T-helper 17 cell (primary cell): ENCODE results near the gene PDE6D. TPM values are rescaled to one million over a fixed set of nuclear protein-coding genes. Genes with fewer than 3 reads are reported as not detected.

Experiments used
- ATAC-seq: fragments of 150-1000 bp; cut with Tn5 transposase; 2 replicates; pipeline ENCODE4 v1.10.0; 2021; ENCODE audit warnings: mild to moderate bottlenecking, moderate library complexity
- DNase-seq, 3 donors: peaks; one replicate each; pipeline versions ENCODE4 v3.0.0 to v3.0.0-alpha.2; 2020 to 2021
- H3K9me3 ChIP-seq: one replicate; pipeline ENCODE4 v1.7.0; 2013; ENCODE audit warnings: low read length, mild to moderate bottlenecking; ENCODE audit not compliant: control insufficient read depth, poor library complexity, severe bottlenecking
- H3K27ac Mint-ChIP-seq: one replicate; pipeline ENCODE4 v1.8.0; 2022; ENCODE audit warnings: mild to moderate bottlenecking, moderate library complexity, mixed read lengths
- H3K27me3 Mint-ChIP-seq: one replicate; pipeline ENCODE4 v1.8.0; 2022; ENCODE audit warnings: mixed read lengths
- H3K36me3 Mint-ChIP-seq: one replicate; pipeline ENCODE4 v1.8.0; 2022; ENCODE audit warnings: low read depth, mixed read lengths
- H3K4me1 Mint-ChIP-seq: one replicate; pipeline ENCODE4 v1.8.0; 2022; ENCODE audit warnings: mild to moderate bottlenecking, mixed read lengths
- H3K4me3 Mint-ChIP-seq: one replicate; pipeline ENCODE4 v1.8.0; 2022; ENCODE audit warnings: mild to moderate bottlenecking, moderate library complexity, mixed read lengths
- total RNA-seq, 4 donors: library from RNA in 2 of 4; stranded (reverse) in 2 of 4; gene quantifications; one replicate each; pipeline ENCODE4 v1.2.3 and lab custom pipeline; 2022 to 2026

PDE6D gene
- total RNA-seq (10 to 100 TPM; 19.3 to 21.6 TPM), total RNA-seq (lab: John Stamatoyannopoulos, UW) (17.7 to 24.8 reads per million in 2 donors)

GRCh38 chr2:231780909-231781797, at the start of gene PDE6D:
TSS of gene PDE6D (minus strand) at chr2:231781282. CDS start at chr2:231781114, 168 bp downstream.
- peaks cover 3% of the 10 kb centered on the region for H3K36me3 Mint-ChIP-seq
- peak within 1 kb of the TSS; percentile 97 for H3K27ac Mint-ChIP-seq
- H3K4me1 Mint-ChIP-seq: peaks cover 51% of the 10 kb centered on the region
- H3K27me3 Mint-ChIP-seq: no peaks in the 10 kb centered on the region
- H3K4me3 Mint-ChIP-seq: peak within 1 kb of the TSS; percentile 99
- no peaks in the 10 kb centered on the region for H3K9me3 ChIP-seq
- ATAC-seq (peak; percentile 92), DNase-seq (peak; percentile 88 to 95 (median 92))

DNA sequence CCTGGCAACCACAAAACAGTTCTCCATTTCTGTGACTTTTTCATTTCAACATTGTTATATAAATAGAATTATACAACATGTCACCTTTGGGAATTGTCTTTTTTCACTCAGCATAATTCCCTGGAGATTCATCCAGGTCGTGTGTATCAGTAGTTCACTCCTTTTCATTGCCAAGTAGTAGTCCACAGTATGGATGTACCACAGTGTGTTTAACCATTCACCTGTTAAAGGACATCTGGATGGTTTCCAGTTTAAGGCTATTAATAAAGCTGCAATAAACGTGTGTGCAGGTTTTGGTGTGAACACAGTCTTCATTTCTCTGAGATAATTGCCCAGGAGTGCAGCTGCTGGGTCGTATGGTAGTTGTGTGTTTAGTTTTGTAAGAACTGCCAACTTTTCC, 40.8 kb upstream of the PDE6D start:
- no peaks in the 10 kb centered on the region for H3K9me3 ChIP-seq
- ATAC-seq: no peak
- no peak overlapping the region for H3K4me3 Mint-ChIP-seq
- no peaks in the 10 kb centered on the region for H3K4me1 Mint-ChIP-seq
- H3K27ac Mint-ChIP-seq: no peak overlapping the region
- H3K36me3 Mint-ChIP-seq: no peaks in the 10 kb centered on the region
- no peak for DNase-seq
- H3K27me3 Mint-ChIP-seq: peaks cover 18% of the 10 kb centered on the region

GRCh38 chr2:231820786-231821303, 39.8 kb upstream of the PDE6D start:
- no peaks in the 10 kb centered on the region for H3K9me3 ChIP-seq
- H3K4me3 Mint-ChIP-seq: no peak overlapping the region
- peaks cover 18% of the 10 kb centered on the region for H3K27me3 Mint-ChIP-seq
- H3K27ac Mint-ChIP-seq: no peak overlapping the region
- DNase-seq (no peak), ATAC-seq (no peak)
- H3K4me1 Mint-ChIP-seq: no peaks in the 10 kb centered on the region
- H3K36me3 Mint-ChIP-seq: no peaks in the 10 kb centered on the region

DNA sequence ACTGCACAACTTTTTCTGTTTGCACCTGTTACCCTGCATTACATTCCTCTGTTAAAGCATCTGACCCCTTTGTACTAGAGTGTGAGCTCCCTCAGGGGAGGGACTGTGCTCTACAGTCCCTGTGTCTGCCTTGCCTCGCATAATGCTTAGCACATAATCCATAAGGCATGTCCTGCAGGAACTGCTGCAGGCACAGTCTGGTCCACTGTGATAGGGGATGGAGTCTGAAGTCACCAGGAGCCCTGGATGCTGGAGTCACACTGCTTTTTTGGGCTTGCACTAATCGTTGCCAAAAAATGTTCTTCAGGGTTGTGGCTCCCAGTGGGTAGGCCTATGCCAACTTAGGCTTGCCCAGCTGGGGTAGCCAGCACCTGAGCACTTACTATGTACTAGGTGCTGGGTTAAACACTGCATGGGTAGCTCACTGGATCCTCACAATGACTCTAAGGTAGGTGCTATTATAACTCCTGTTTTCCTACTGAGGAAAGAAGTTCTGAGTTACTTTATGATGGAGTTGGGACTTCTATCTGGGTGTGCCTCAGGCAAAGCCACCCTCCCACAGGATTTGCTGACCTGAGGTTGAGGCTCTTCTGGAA, 38.5 kb upstream of the PDE6D start:
- no peak for ATAC-seq
- Mint-ChIP-seq H3K27ac (no peak overlapping the region), H3K27me3 (peaks cover 12% of the 10 kb centered on the region), H3K4me3 (no peak overlapping the region), H3K36me3 (peaks cover 3% of the 10 kb centered on the region), H3K4me1 (no peaks in the 10 kb centered on the region)
- no peaks in the 10 kb centered on the region for H3K9me3 ChIP-seq
- DNase-seq: no peak

DNA sequence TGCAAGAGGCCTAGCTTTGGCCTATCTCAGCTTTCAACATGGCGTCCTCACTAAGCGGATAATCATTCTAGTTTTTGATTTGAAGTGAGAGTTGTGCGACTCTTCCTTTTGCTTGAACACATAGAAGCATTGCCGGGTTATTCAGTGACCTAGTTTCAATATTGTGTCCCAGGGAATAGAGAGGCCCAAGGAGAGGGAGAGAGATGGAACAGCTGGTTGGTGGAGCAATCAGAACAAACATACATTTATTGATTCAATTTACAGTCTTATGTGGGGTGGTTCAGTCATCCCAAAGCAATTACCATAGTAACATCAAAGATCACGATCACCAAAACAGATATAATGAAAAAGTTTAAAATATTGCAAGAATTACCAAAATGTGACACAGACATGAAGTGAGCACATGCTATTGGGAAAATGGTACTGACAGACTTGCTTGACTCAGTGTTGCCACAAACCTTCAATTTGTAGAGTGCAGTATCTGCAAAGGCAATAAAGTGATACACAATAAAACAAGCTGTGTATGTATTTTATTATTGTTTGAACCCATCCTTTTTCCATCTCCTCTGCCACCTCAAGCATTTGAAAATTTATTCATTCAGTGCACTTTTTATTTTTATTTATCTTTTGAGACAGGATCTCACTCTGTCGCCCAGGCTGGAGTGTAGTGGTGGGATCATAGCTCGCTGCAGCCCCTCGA, 35.4 kb upstream of the PDE6D start:
- peaks cover 10% of the 10 kb centered on the region for H3K36me3 Mint-ChIP-seq
- ATAC-seq: no peak
- H3K9me3 ChIP-seq: no peaks in the 10 kb centered on the region
- H3K4me1 Mint-ChIP-seq: peaks cover 2% of the 10 kb centered on the region
- no peak overlapping the region for H3K27ac Mint-ChIP-seq
- DNase-seq: no peak
- H3K4me3 Mint-ChIP-seq: no peak overlapping the region
- H3K27me3 Mint-ChIP-seq: peaks cover 12% of the 10 kb centered on the region

DNA sequence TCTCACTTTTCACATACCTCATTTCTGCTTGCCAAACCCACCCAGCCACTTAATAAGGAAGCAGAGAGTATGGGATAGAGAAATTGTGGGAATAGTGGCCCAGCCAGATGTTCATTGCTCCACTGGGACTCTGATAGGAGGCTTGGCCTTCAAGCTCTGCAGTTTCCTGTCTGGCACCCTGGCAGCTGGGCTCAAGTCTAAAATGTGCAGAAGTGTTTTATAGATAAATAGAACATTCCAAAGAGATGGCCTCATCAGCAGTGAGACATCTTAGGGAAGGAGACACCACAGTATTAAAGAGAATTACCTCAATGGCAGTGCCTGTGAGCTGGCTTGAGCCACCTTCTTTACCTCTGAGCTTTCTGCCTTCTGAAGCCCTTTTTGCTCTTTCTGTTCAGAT, 29.8 kb upstream of the PDE6D start:
- Mint-ChIP-seq H3K27me3 (no peaks in the 10 kb centered on the region), H3K27ac (no peak overlapping the region), H3K36me3 (peaks cover 10% of the 10 kb centered on the region), H3K4me1 (peaks cover 2% of the 10 kb centered on the region), H3K4me3 (no peak overlapping the region)
- ATAC-seq: no peak
- DNase-seq: no peak
- no peaks in the 10 kb centered on the region for H3K9me3 ChIP-seq

DNA sequence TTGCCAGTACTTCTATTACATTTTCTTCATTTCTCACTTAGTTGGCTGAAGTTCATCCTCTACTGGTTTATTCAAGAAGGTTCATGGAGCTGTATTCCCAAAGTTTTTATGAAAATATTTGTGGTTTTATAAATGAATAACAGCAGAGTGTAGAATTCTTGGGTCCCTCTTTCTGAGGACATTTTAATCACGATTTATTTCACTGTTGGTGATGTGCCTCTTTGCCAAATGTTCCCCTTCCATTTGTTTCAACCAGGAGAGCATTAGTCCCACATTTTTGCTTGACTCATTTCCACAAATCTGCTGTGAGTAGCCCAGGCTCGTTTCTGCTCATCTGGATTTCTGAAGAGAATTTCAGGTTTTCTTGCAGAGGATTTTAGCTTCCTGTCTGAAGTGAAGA, 25.9 kb upstream of the PDE6D start:
- DNase-seq: no peak
- Mint-ChIP-seq H3K27ac (no peak overlapping the region), H3K4me3 (no peak overlapping the region), H3K36me3 (peaks cover 11% of the 10 kb centered on the region), H3K4me1 (peaks cover 9% of the 10 kb centered on the region), H3K27me3 (no peaks in the 10 kb centered on the region)
- ATAC-seq: no peak
- H3K9me3 ChIP-seq: no peaks in the 10 kb centered on the region

- ATAC-seq (no peak), DNase-seq (no peak)
- H3K27me3 Mint-ChIP-seq: no peaks in the 10 kb centered on the region
- H3K27ac Mint-ChIP-seq: peak overlapping the region; percentile 80
- H3K9me3 ChIP-seq: no peaks in the 10 kb centered on the region
- no peak overlapping the region for H3K4me3 Mint-ChIP-seq
- peaks cover 15% of the 10 kb centered on the region for H3K36me3 Mint-ChIP-seq
- H3K4me1 Mint-ChIP-seq: peaks cover 9% of the 10 kb centered on the region
Measured at GRCh38 chr2:231803501-231804138, 22.5 kb upstream of the PDE6D start.

DNA sequence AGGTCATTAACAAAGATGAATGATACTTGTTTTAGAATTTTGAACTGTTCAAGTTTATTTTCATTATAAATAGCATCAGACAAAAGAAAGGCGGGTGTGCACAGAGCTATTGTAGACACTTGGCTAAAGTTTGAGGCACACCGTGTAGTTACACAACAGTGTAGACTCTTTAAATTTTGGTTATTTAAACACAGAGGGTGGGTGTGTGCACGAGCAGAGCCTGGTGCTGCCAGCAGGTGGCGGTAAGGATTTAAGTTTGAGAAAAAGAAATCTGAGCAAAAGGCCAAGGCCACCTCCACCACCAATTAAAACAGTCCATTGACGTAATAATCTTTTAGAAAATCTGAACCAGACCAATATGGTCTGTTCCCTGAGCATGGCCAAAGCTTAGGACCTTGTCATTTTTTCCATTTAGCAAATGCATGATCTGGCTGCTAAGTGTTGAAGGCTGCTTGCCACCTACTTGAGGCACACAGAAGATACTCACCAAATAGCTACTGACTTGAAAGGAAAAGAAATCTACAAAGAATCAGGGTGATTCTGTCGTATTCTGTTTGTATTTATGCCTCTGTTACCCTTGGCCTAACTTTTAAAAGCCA, 19.5 kb upstream of the PDE6D start:
- Mint-ChIP-seq H3K27ac (no peak overlapping the region), H3K4me1 (peaks cover 15% of the 10 kb centered on the region), H3K27me3 (no peaks in the 10 kb centered on the region), H3K4me3 (no peak overlapping the region), H3K36me3 (peaks cover 17% of the 10 kb centered on the region)
- DNase-seq (no peak), ATAC-seq (peak; percentile 35)
- no peaks in the 10 kb centered on the region for H3K9me3 ChIP-seq

DNA sequence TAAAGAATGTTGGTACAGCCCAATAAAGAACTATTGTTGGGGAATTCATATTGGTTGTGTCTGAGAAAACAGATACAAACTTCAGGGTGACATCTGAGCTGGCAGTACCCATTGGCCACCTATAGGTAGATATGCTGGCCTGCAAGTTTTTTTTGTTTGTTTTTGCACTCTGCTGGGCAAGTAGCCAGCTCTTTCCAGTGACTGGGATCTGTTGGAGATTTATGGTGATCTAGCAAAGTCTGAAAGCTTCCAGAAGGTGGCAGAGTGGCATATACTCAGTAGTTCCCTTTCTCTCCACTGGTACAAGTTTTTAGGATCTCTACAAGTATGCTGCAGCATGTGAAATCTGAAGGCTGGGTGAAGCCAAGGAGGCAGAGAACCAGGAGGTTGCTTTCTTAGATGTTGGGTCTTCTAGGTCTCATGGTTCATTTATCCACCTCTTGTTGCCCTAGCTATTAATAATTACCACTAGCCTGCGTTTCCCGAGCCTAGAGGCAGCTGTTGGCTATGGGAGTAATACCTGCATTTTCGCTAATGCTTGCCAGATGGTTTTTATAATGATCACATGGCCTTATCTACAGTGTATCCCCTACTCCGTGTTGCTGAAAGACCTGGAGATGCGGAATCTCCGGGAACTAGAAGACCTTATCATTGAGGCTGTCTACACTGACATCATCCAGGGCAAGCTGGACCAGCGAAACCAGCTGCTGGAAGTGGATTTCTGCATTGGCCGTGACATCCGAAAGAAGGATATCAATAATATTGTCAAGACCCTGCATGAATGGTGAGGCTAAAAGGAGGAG, 14.6 kb upstream of the PDE6D start:
- no peak overlapping the region for H3K27ac Mint-ChIP-seq
- DNase-seq (no peak), ATAC-seq (no peak)
- no peaks in the 10 kb centered on the region for H3K9me3 ChIP-seq
- H3K4me1 Mint-ChIP-seq: peaks cover 15% of the 10 kb centered on the region
- H3K36me3 Mint-ChIP-seq: peaks cover 15% of the 10 kb centered on the region
- H3K4me3 Mint-ChIP-seq: no peak overlapping the region
- no peaks in the 10 kb centered on the region for H3K27me3 Mint-ChIP-seq

DNA sequence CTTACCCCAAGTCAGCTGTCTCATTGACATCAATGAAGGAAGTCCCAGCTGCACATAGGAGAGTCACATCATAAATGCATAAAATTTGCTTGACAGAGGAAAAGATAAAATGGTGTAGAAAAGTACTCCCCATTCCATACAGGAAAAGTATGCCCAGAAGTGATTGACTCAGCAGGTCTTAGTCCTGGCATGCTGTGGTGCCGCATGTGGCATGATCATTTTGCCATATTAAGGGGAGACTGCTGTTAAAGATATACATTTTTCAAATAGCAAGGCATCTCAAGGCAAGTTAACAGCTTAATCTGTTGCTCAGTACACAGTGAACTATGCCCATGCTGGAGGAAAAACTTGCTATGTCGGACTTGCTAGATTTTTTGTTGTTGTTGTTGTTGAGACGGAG, 13.3 kb upstream of the PDE6D start:
- Mint-ChIP-seq H3K36me3 (peaks cover 15% of the 10 kb centered on the region), H3K4me1 (peaks cover 18% of the 10 kb centered on the region), H3K27ac (no peak overlapping the region), H3K4me3 (no peak overlapping the region), H3K27me3 (no peaks in the 10 kb centered on the region)
- no peaks in the 10 kb centered on the region for H3K9me3 ChIP-seq
- ATAC-seq (no peak), DNase-seq (no peak)

GRCh38 chr2:231791107-231791506, 10.0 kb upstream of the PDE6D start:
- ATAC-seq (no peak), DNase-seq (no peak)
- no peak overlapping the region for H3K4me3 Mint-ChIP-seq
- no peaks in the 10 kb centered on the region for H3K27me3 Mint-ChIP-seq
- peaks cover 25% of the 10 kb centered on the region for H3K4me1 Mint-ChIP-seq
- H3K9me3 ChIP-seq: no peaks in the 10 kb centered on the region
- H3K36me3 Mint-ChIP-seq: peaks cover 9% of the 10 kb centered on the region
- H3K27ac Mint-ChIP-seq: no peak overlapping the region
